Loucy (cell line): ENCODE measurements around the gene RABGGTA.

ENCODE experiments used
- H2AFZ ChIP-seq: fragments of 200-600 bp; sonication (generic); 2 replicates; pipeline ENCODE4 v1.6.0; 2016; ENCODE audit warnings: antibody characterized with exemption, mild to moderate bottlenecking, low read length, moderate library complexity
- H3F3A ChIP-seq: fragments of 200-600 bp; 2 replicates; pipeline ENCODE4 v1.6.0; 2016; ENCODE audit warnings: antibody characterized with exemption, low read depth, mild to moderate bottlenecking
- H3K27me3 ChIP-seq: fragments of 200-600 bp; sonication (generic); 2 replicates; pipeline ENCODE4 v1.6.1; 2014; ENCODE audit warnings: low read length, mild to moderate bottlenecking; ENCODE audit not compliant: insufficient read depth, poor library complexity, severe bottlenecking
- H3K36me3 ChIP-seq: fragments of 200-600 bp; sonication (generic); 2 replicates; pipeline ENCODE4 v1.6.1; 2016; ENCODE audit warnings: low read length; ENCODE audit not compliant: insufficient read depth
- H3K4me1 ChIP-seq: fragments of 200-600 bp; sonication (generic); 2 replicates; pipeline ENCODE4 v1.5.1; 2014; ENCODE audit warnings: low read length, mild to moderate bottlenecking; ENCODE audit not compliant: insufficient read depth, poor library complexity, severe bottlenecking
- H3K4me2 ChIP-seq: fragments of 200-600 bp; sonication (generic); 2 replicates; pipeline ENCODE4 v1.6.0; 2014; ENCODE audit warnings: antibody characterized with exemption, low read length, low read depth, mild to moderate bottlenecking; ENCODE audit not compliant: poor library complexity, severe bottlenecking
- H3K4me3 ChIP-seq: fragments of 200-600 bp; sonication (generic); 2 replicates; pipeline ENCODE4 v1.5.1; 2014; ENCODE audit warnings: low read length, mild to moderate bottlenecking, mixed read lengths; ENCODE audit not compliant: poor library complexity, severe bottlenecking
- H3K79me2 ChIP-seq: fragments of 200-600 bp; sonication (generic); 2 replicates; pipeline ENCODE4 v1.6.1; 2014; ENCODE audit warnings: low read length; ENCODE audit not compliant: insufficient read depth
- H3K9ac ChIP-seq: fragments of 200-600 bp; sonication (generic); 2 replicates; pipeline ENCODE4 v1.6.0; 2014; ENCODE audit warnings: mild to moderate bottlenecking, low read depth, low read length, moderate library complexity; ENCODE audit not compliant: poor library complexity, severe bottlenecking
- H3K9me2 ChIP-seq: fragments of 200-600 bp; sonication (generic); replicated peaks from 2 replicates; pipeline ENCODE4 v1.6.1; 2016; ENCODE audit warnings: low read depth, low read length, mixed read lengths
- H3K9me3 ChIP-seq: fragments of 200-600 bp; sonication (generic); 2 replicates; pipeline ENCODE4 v1.6.1; 2014; ENCODE audit warnings: mild to moderate bottlenecking, antibody characterized with exemption, low read length, low read depth; ENCODE audit not compliant: insufficient read depth
- H4K20me1 ChIP-seq: fragments of 200-600 bp; sonication (generic); 2 replicates; pipeline ENCODE4 v1.6.0; 2014; ENCODE audit warnings: antibody characterized with exemption, low read length, mild to moderate bottlenecking; ENCODE audit not compliant: insufficient read depth, poor library complexity, severe bottlenecking
- EZH2phosphoT487 ChIP-seq: fragments of 200-600 bp; IDR thresholded peaks from 2 replicates; pipeline ENCODE4 v1.6.1; 2018; ENCODE audit warnings: antibody characterized with exemption, mild to moderate bottlenecking, moderate library complexity, borderline replicate concordance
- TF ChIP-seq, protein P1 (sequence below): fragments of 200-600 bp; sonication (generic); conservative IDR thresholded peaks from 2 replicates; pipeline ENCODE4 v1.5.1; 2014; ENCODE audit warnings: mild to moderate bottlenecking, antibody characterized with exemption, low read length

RABGGTA gene

GRCh38 chr14:24282736-24283135 is 11.3 kb upstream of the RABGGTA start:
- Histone ChIP-seq H3K36me3 (no peaks in the 10 kb centered on the region), H3K79me2 (no peaks in the 10 kb centered on the region), H3K4me3 (no peak overlapping the region), H3K9ac (no peak overlapping the region), H3F3A (no peaks in the 10 kb centered on the region), H3K9me2 (no peaks in the 10 kb centered on the region), H2AFZ (no peak overlapping the region), H3K27me3 (no peaks in the 10 kb centered on the region), H3K9me3 (no peaks in the 10 kb centered on the region), H4K20me1 (no peaks in the 10 kb centered on the region), H3K4me2 (no peak overlapping the region), H3K4me1 (peaks cover 17% of the 10 kb centered on the region)
- TF ChIP-seq EZH2phosphoT487: no peak
- TF ChIP-seq, protein P1, sequence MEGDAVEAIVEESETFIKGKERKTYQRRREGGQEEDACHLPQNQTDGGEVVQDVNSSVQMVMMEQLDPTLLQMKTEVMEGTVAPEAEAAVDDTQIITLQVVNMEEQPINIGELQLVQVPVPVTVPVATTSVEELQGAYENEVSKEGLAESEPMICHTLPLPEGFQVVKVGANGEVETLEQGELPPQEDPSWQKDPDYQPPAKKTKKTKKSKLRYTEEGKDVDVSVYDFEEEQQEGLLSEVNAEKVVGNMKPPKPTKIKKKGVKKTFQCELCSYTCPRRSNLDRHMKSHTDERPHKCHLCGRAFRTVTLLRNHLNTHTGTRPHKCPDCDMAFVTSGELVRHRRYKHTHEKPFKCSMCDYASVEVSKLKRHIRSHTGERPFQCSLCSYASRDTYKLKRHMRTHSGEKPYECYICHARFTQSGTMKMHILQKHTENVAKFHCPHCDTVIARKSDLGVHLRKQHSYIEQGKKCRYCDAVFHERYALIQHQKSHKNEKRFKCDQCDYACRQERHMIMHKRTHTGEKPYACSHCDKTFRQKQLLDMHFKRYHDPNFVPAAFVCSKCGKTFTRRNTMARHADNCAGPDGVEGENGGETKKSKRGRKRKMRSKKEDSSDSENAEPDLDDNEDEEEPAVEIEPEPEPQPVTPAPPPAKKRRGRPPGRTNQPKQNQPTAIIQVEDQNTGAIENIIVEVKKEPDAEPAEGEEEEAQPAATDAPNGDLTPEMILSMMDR: no peak

GRCh38 chr14:24281636-24282035 is 10.2 kb upstream of the RABGGTA start:
- Histone ChIP-seq H4K20me1 (no peaks in the 10 kb centered on the region), H3K36me3 (no peaks in the 10 kb centered on the region), H3K79me2 (no peaks in the 10 kb centered on the region), H3K9ac (no peak overlapping the region), H3K9me2 (no peaks in the 10 kb centered on the region), H3K4me3 (no peak overlapping the region), H3F3A (no peaks in the 10 kb centered on the region), H3K4me1 (peaks cover 24% of the 10 kb centered on the region), H3K27me3 (no peaks in the 10 kb centered on the region), H3K4me2 (no peak overlapping the region), H2AFZ (no peak overlapping the region), H3K9me3 (no peaks in the 10 kb centered on the region)
- TF ChIP-seq, protein P1: no peak
- no peak for TF ChIP-seq EZH2phosphoT487

DNA sequence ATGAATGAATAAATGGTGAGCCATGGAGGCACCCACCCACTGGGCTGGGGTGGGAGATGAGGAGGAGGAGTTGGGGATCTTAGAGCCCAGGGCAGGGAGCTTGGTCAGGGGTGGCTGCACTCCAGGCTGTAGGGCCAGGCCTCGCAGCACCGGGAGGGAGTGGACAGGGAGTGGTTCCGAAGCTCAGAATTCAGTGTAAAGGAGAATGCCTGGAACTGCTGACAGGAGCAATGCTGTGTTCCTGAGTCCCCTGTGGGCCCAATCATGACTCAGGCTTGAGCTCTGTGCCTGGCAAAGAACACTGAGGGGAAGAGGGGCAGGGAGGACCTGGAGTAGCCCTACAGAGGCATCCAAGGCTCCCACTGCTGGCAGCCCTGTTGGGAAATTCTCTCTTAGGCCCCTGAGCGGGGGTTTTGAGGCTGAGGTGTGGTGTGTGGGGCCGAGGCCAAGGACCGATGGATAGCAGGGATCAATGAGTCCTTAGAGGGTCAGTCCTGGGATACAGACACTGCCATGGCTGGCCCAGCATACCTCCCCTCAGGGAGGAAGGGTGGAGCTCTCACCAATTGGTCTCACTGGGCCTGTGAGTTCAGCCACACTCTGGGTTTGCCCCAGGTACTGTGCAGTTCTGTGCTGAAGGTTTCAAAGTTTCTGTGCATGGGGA is 9.5 kb upstream of the RABGGTA start:
- no peaks in the 10 kb centered on the region for H3K36me3 ChIP-seq
- H3F3A ChIP-seq: no peaks in the 10 kb centered on the region
- no peaks in the 10 kb centered on the region for H3K27me3 ChIP-seq
- H3K4me2 ChIP-seq: no peak overlapping the region
- H3K9ac ChIP-seq: no peak overlapping the region
- H3K4me1 ChIP-seq: peaks cover 24% of the 10 kb centered on the region
- no peak overlapping the region for H2AFZ ChIP-seq
- no peaks in the 10 kb centered on the region for H3K9me2 ChIP-seq
- H3K4me3 ChIP-seq: no peak overlapping the region
- no peaks in the 10 kb centered on the region for H3K79me2 ChIP-seq
- no peak for TF ChIP-seq EZH2phosphoT487
- TF ChIP-seq, protein P1: no peak
- H3K9me3 ChIP-seq: no peaks in the 10 kb centered on the region
- no peaks in the 10 kb centered on the region for H4K20me1 ChIP-seq
